DOHH2 (cell line): ENCODE measurements around the gene ANKRD55.

Experiments used
- H3F3A ChIP-seq: fragments of 200-600 bp; sonication (generic), shearing (Covaris generic); 2 replicates; pipeline ENCODE4 v1.6.0; 2016; ENCODE audit warnings: antibody characterized with exemption, mild to moderate bottlenecking; ENCODE audit not compliant: control insufficient read depth, insufficient read depth
- H3K27ac ChIP-seq: fragments of 200-600 bp; sonication (generic); 2 replicates; pipeline ENCODE4 v1.5.1; 2014; ENCODE audit warnings: low read depth, mild to moderate bottlenecking, low read length, moderate library complexity
- H3K27me3 ChIP-seq: fragments of 200-600 bp; sonication (generic); 2 replicates; pipeline ENCODE4 v1.6.1; 2014; ENCODE audit warnings: mild to moderate bottlenecking, low read length, mixed read lengths; ENCODE audit not compliant: control insufficient read depth
- H3K36me3 ChIP-seq: fragments of 200-600 bp; sonication (generic); 2 replicates; pipeline ENCODE4 v1.6.1; 2014; ENCODE audit warnings: mild to moderate bottlenecking, low read length, moderate library complexity, mixed read lengths; ENCODE audit not compliant: control insufficient read depth
- H3K4me1 ChIP-seq: fragments of 200-600 bp; sonication (generic); 2 replicates; pipeline ENCODE4 v1.6.1; 2014; ENCODE audit warnings: mild to moderate bottlenecking, low read length, mixed read lengths; ENCODE audit not compliant: control insufficient read depth
- H3K4me2 ChIP-seq: fragments of 200-600 bp; sonication (generic); 2 replicates; pipeline ENCODE4 v1.6.0; 2014; ENCODE audit warnings: mild to moderate bottlenecking, low read length, moderate library complexity
- H3K4me3 ChIP-seq: fragments of 200-600 bp; sonication (generic); 2 replicates; pipeline ENCODE4 v1.5.1; 2014; ENCODE audit warnings: mild to moderate bottlenecking, low read length, mixed read lengths
- H3K79me2 ChIP-seq: fragments of 200-600 bp; sonication (generic); 2 replicates; pipeline ENCODE4 v1.6.1; 2014; ENCODE audit warnings: mild to moderate bottlenecking, low read length, mixed read lengths; ENCODE audit not compliant: control insufficient read depth
- H3K9me2 ChIP-seq: fragments of 200-600 bp; sonication (generic); replicated peaks from 2 replicates; pipeline ENCODE4 v1.6.1; 2014; ENCODE audit warnings: mild to moderate bottlenecking, low read length, mixed read lengths; ENCODE audit not compliant: control insufficient read depth
- H3K9me3 ChIP-seq: fragments of 200-600 bp; sonication (generic); 2 replicates; pipeline ENCODE4 v1.6.1; 2014; ENCODE audit warnings: antibody characterized with exemption, low read length, mixed read lengths; ENCODE audit not compliant: control insufficient read depth, insufficient read depth
- H4K20me1 ChIP-seq: fragments of 200-600 bp; sonication (generic); 2 replicates; pipeline ENCODE4 v1.6.0; 2014; ENCODE audit warnings: low read depth, mild to moderate bottlenecking, antibody characterized with exemption, low read length, moderate library complexity; ENCODE audit not compliant: control insufficient read depth, insufficient read depth
- EZH2phosphoT487 ChIP-seq: fragments of 200-600 bp; sonication (generic); IDR thresholded peaks from 2 replicates; pipeline ENCODE4 v1.6.1; 2017; ENCODE audit warnings: borderline replicate concordance, mild to moderate bottlenecking, antibody characterized with exemption, low read length, moderate library complexity, mixed read lengths
- TF ChIP-seq, protein P1 (sequence below): fragments of 200-600 bp; sonication (generic); IDR thresholded peaks from one replicate; pipeline ENCODE4 v1.5.1; 2014; ENCODE audit warnings: antibody characterized with exemption, mild to moderate bottlenecking, low read depth, low read length; ENCODE audit not compliant: poor library complexity, severe bottlenecking

The ANKRD55 gene

DNA sequence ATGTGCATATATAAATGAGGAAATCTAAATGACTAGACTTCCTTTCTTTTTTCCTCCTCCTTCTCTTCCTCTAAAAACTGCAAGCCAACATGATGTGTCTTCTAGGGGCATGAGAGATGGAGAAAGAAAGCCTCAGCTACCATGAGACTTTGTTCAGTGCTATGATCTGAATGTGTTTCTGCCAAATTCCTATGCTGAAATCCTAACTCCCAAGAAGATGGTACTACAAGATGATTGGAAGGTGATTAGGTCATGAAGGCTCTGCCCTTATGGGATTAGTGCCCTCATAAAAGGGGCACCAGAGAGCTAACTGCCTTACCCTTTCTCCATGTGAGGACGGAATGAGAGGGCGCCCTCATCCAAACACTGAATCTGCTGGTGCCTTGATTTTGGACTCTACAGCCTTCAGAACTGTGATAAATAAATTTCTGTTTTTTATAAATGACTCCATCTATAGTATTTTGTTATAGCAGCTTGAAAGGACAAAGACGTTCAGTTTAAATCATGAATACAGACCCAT, 166.1 kb downstream of the ANKRD55 start:
- Histone ChIP-seq H4K20me1 (no peaks in the 10 kb centered on the region), H3K9me2 (no peaks in the 10 kb centered on the region), H3K9me3 (no peaks in the 10 kb centered on the region), H3K27ac (no peak overlapping the region), H3K36me3 (no peaks in the 10 kb centered on the region), H3K4me2 (no peak overlapping the region), H3F3A (no peaks in the 10 kb centered on the region), H3K4me3 (no peak overlapping the region), H3K27me3 (peaks cover 9% of the 10 kb centered on the region), H3K4me1 (peaks cover 12% of the 10 kb centered on the region), H3K79me2 (no peaks in the 10 kb centered on the region)
- TF ChIP-seq EZH2phosphoT487, result no peak
- TF ChIP-seq, protein P1, sequence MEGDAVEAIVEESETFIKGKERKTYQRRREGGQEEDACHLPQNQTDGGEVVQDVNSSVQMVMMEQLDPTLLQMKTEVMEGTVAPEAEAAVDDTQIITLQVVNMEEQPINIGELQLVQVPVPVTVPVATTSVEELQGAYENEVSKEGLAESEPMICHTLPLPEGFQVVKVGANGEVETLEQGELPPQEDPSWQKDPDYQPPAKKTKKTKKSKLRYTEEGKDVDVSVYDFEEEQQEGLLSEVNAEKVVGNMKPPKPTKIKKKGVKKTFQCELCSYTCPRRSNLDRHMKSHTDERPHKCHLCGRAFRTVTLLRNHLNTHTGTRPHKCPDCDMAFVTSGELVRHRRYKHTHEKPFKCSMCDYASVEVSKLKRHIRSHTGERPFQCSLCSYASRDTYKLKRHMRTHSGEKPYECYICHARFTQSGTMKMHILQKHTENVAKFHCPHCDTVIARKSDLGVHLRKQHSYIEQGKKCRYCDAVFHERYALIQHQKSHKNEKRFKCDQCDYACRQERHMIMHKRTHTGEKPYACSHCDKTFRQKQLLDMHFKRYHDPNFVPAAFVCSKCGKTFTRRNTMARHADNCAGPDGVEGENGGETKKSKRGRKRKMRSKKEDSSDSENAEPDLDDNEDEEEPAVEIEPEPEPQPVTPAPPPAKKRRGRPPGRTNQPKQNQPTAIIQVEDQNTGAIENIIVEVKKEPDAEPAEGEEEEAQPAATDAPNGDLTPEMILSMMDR, result no peak

DNA sequence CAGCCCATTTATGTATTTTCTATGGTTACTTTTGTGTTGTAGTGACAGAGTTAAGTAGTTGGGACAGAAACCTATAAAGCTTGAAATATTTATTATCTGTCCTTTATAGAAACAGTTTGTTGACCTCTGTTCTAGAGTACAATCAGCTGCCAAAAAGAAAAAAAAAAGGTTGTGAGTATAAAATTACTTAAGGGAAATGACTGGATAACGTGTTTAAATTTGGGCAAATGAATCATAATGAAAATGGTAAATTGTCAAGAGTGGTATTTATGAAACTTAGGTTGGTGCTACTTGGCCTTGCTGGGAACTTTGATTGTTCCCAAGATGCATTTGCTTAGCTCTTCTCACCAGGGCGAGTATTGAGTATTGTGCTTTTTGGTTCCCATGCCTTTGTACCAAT, 168.1 kb downstream of the ANKRD55 start:
- no peak for TF ChIP-seq EZH2phosphoT487
- TF ChIP-seq, protein P1, result no peak
- no peak overlapping the region for H3K27ac ChIP-seq
- no peaks in the 10 kb centered on the region for H3K79me2 ChIP-seq
- no peaks in the 10 kb centered on the region for H4K20me1 ChIP-seq
- no peak overlapping the region for H3K4me3 ChIP-seq
- peaks cover 5% of the 10 kb centered on the region; the same call in 1 of the 2 replicates for H3K27me3 ChIP-seq
- no peaks in the 10 kb centered on the region for H3F3A ChIP-seq
- no peaks in the 10 kb centered on the region for H3K9me3 ChIP-seq
- no peaks in the 10 kb centered on the region for H3K36me3 ChIP-seq
- no peak overlapping the region for H3K4me2 ChIP-seq
- no peaks in the 10 kb centered on the region for H3K9me2 ChIP-seq
- no peaks in the 10 kb centered on the region for H3K4me1 ChIP-seq

DNA sequence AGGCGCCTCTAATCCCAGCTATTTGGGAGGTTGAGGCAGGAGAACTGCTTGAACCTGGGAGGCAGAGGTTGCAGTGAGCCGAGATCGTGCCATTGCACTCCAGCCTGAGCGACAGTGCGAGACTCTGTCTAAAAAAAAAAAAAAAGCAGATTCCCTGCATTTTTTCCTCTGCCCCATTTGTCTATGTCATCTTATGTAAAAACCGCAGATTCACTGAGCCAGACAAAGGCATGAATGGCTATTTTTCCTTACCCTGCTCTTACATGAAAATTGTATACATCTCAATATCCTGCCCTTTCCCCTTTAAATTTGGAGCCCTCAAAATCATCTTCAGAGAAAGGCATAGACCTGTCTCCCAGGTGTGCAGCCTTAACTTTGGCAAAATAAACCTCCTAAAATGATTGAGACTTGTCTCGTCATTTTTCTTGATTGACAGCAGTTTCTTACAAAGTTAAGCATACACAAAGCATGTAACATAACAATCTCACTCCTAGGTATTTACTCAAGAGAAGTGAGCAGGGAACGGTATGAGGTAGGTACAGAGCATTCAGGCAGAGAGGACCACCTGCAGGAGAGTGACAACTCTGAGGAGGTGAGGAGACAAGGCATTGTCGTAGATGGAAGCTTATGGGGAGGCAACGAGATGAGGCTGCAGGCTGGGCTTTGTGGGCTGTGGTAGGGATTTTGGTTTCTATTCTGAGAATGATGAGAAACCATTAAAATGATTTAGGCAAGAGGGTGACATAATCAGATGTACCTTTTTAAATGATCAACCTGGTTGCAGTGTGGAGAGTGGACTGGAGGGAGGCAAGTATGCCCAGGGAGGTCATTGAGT, 172.6 kb downstream of the ANKRD55 start:
- H3K4me1 ChIP-seq, result 0 out of 2 replicates have a peak, but pooled peaks cover 4% of the 10 kb centered on the region
- H3K4me2 ChIP-seq, result no peak overlapping the region

More for the DNA sequence above, 172.6 kb downstream of the ANKRD55 start:
- H3K79me2 ChIP-seq, result no peaks in the 10 kb centered on the region
- H3K27ac ChIP-seq, result no peak overlapping the region
- H4K20me1 ChIP-seq, result no peaks in the 10 kb centered on the region
- no peaks in the 10 kb centered on the region for H3K9me2 ChIP-seq
- H3K27me3 ChIP-seq, result no peaks in the 10 kb centered on the region
- H3F3A ChIP-seq, result no peaks in the 10 kb centered on the region
- H3K9me3 ChIP-seq, result no peaks in the 10 kb centered on the region
- no peak overlapping the region for H3K4me3 ChIP-seq
- H3K36me3 ChIP-seq, result no peaks in the 10 kb centered on the region
- no peak for TF ChIP-seq EZH2phosphoT487
- TF ChIP-seq, protein P1, result no peak
